IPS-11a (cell line): ENCODE measurements around the gene PAGE1.
"Not testable (repeated sequence)": the region's sequence is repeated elsewhere in the genome, so short reads cannot be mapped to it uniquely, and the experiment has no call there.

Experiments used
- H3K4me3 ChIP-seq: one replicate; pipeline ENCODE4 v1.5.1; 2013; ENCODE audit warnings: low read depth, low read length, control low read depth

The PAGE1 gene

GRCh38 chrX:49695276-49696180 is at the start of gene PAGE1:
TSS of gene PAGE1 (minus strand) at chrX:49695984. CDS start at chrX:49694770, 1,214 bp downstream.
- no peak within 1 kb of the TSS for H3K4me3 ChIP-seq

GRCh38 chrX:49741501-49741900 is 45.7 kb upstream of the PAGE1 start:
- H3K4me3 ChIP-seq = not testable (repeated sequence)

GRCh38 chrX:49727847-49728246 is 32.1 kb upstream of the PAGE1 start:
- no peak overlapping the region for H3K4me3 ChIP-seq

GRCh38 chrX:49726966-49727365 is 31.2 kb upstream of the PAGE1 start:
- H3K4me3 ChIP-seq = no peak overlapping the region

GRCh38 chrX:49725923-49726904 is 30.4 kb upstream of the PAGE1 start:
- H3K4me3 ChIP-seq = no peak overlapping the region

GRCh38 chrX:49725401-49725800 is 29.6 kb upstream of the PAGE1 start:
- H3K4me3 ChIP-seq = no peak overlapping the region

- H3K4me3 ChIP-seq = not testable (repeated sequence)
Observed at GRCh38 chrX:49720106-49720505, 24.3 kb upstream of the PAGE1 start.

GRCh38 chrX:49712577-49712976 is 16.8 kb upstream of the PAGE1 start:
- H3K4me3 ChIP-seq = no peak overlapping the region

GRCh38 chrX:49710744-49711319 is 15.0 kb upstream of the PAGE1 start:
- H3K4me3 ChIP-seq = no peak overlapping the region

- no peak overlapping the region for H3K4me3 ChIP-seq
Observed at GRCh38 chrX:49704691-49705404, 9.1 kb upstream of the PAGE1 start.

- H3K4me3 ChIP-seq = no peak overlapping the region
Observed at GRCh38 chrX:49701933-49702332, 6.1 kb upstream of the PAGE1 start.

- H3K4me3 ChIP-seq = no peak overlapping the region
Observed at GRCh38 chrX:49701323-49701722, 5.5 kb upstream of the PAGE1 start.

GRCh38 chrX:49675075-49675719 is 20.6 kb downstream of the PAGE1 start:
- H3K4me3 ChIP-seq = no peak overlapping the region

GRCh38 chrX:49673394-49673793 is 22.4 kb downstream of the PAGE1 start:
- no peak overlapping the region for H3K4me3 ChIP-seq

- no peak overlapping the region for H3K4me3 ChIP-seq
Observed at GRCh38 chrX:49664824-49665223, 31.0 kb downstream of the PAGE1 start.

- H3K4me3 ChIP-seq = no peak overlapping the region
Observed at GRCh38 chrX:49661881-49662280, 33.9 kb downstream of the PAGE1 start.

- no peak overlapping the region for H3K4me3 ChIP-seq
Observed at GRCh38 chrX:49659771-49660170, 36.0 kb downstream of the PAGE1 start.

- H3K4me3 ChIP-seq = no peak overlapping the region
Observed at GRCh38 chrX:49656533-49656932, 39.3 kb downstream of the PAGE1 start.

- no peak overlapping the region for H3K4me3 ChIP-seq
Observed at GRCh38 chrX:49644991-49645637, 50.7 kb downstream of the PAGE1 start.
